Renal pelvis (tissue), 4 donors: ENCODE results near the gene MAP7. TPM values are rescaled to one million over a fixed set of nuclear protein-coding genes. Genes with fewer than 3 reads are reported as not detected.
A peak's percentile ranks its signal among the peaks of the same experiment; 100 is the strongest.
"Not testable (repeated sequence)": the region's sequence is repeated elsewhere in the genome, so short reads cannot be mapped to it uniquely, and the experiment has no call there.

Experiments used
- DNase-seq: peaks from one replicate; pipeline ENCODE4 v3.0.0-alpha.2; 2013
- polyA plus RNA-seq, 3 donors: library from polyadenylated mRNA; unstranded; fragments of 120-200 nt; gene quantifications; one replicate each; pipeline ENCODE4 v1.2.1, GENCODE V29; 2013; ENCODE audit not compliant: insufficient read length in 3 of 3

MAP7 gene
- polyA plus RNA-seq, 3 donors, result 33.9 to 41.5 (median 39.1) TPM

DNA sequence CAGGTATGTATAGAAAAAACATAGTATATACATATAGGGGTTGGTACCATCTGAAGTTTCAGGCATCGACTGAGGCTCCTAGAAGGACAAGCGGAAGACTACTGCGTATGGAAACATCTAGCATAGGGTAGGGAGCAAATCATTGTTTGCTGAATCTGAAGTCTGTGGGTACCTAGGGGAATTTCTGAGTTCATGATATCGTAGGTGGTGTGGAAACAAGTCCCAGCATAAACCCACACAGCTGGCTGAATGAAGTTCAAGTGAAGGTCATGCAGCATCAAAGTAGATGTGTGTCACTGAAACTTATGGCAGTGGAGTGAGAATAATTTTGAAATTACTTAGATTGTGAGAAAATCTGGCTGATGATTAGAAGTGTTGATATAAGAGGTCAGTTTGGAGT is 39.4 kb downstream of the MAP7 start:
- DNase-seq, result no peak

DNA sequence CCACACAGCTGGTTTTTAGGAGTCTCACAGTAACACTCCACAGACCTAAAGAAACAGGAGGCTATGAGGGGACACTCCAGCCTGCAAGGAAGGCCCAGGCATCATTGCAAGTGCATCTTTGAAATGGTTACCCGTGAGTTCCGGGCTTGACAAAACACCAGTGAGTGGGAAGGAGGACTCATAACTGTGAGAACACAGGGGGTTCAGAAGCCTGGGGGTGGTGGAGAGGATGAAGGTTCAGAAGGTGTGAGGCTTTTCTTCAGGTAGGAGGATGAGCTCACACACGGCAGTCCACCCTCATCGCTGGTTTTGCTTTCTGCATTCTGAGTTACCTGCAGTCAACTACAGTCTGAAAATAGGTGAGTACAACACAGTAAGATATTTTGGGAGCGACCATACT is 39.9 kb downstream of the MAP7 start:
- no peak for DNase-seq

DNA sequence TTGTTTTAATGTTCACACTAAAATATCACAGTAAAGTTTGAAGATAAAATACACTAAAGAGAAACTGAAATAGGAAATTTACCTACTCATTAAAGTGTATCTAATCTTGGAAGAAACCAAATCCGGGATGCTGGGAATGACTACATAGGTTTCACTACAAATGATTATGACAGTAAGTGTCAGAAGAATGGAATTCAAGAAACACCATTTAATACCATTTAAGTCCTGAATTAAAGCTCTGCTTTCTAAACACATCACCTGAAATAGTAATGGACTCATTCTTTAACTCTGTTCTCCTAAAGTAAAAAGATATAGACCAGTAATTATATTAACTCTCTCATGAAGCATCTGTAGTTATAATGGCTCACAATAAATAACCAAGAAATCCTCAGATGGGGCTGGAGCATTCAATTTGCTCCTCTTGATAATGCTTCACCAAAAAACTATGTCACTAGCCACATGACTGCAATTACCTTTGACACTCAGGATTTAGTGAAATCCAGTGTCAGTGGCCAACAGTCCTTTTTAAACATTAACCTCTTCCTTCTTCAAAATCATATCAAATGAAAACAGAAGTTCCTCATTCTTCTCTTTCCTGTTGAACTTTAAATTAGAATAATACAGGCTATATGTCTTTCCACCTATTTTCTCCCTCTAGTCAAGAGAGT is 41.4 kb downstream of the MAP7 start:
- DNase-seq, result no peak

DNA sequence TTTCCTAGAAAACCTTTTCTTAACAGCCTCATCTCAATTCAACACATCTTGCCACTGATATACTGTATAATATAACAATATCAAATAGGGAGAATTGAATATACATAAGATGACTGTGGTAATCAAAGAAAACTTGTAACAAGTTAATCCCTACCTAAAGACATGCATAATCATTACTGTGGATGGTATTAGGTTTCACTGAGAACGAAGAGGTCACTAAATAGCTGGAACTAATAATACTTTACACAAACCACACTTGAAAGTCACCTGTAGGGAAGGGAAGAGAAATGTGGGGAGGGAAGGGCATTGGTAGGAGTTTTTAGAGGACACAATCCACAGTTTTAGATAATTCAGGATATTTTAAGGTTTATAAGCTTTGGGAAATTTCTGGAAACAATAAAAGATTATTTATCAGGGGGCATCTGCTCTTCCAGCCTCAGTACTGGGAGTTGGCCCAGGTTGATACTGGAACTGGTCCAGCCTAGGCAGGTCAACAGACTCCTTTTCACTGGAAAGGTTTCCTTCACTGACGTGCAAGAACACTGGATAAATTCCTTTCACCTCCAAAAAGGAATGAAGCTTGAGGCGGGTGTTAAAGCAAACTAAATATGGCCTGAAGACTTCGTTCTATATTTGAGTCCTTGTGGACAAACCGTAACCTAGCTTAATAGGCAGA is 44.0 kb downstream of the MAP7 start:
- DNase-seq, result no peak

DNA sequence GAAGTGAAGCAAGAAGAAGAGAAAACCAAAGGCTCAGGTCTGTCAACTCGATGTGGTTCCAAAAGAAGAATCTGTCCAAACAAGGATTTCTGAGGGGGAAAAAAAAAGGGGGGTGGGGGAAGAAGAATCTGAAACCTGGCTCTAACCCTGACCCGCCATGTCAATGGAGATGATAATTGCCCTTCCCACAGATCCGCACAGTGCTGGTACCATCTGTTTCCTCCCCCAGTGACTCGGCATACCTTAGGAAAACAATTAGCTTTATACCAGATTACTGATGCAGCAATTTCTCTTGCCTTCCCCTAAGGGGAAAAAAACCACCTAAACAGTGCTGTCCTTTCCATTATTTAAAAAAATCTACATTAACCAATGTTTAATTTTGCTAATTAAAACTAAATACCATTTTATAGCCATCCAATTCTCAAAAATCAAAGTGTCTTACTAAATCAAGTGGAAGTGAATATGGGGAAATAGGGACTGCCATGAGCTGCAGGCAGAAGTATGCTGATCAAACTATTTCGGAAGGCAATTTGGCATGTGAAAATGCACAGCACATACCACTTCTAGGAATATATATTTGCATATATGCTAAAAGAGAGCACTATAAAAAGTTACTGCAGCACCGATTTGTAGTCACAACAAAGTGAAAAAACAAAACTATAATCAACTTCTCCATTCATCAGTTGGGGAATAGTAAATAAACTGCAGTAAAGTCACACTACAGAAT is 46.8 kb downstream of the MAP7 start:
- DNase-seq, result no peak

DNA sequence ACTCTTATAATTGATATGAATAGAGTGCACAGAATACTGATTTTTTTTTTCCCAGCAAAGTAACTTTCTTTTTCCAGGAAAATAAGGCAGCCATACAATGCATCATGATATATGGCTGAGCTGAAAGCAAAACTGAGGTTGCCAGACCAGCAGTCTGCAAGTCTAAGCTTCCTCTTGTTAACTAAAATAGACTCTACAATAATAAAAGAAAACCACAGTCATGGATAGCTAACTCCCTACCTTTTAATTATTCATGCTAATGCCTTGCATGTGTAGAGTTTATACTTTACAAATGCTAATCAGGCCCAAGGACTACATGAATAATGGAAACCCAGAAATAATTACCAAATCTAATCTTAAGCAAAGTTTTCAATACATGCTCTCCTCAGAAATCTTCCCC is 47.4 kb downstream of the MAP7 start:
- no peak for DNase-seq

DNA sequence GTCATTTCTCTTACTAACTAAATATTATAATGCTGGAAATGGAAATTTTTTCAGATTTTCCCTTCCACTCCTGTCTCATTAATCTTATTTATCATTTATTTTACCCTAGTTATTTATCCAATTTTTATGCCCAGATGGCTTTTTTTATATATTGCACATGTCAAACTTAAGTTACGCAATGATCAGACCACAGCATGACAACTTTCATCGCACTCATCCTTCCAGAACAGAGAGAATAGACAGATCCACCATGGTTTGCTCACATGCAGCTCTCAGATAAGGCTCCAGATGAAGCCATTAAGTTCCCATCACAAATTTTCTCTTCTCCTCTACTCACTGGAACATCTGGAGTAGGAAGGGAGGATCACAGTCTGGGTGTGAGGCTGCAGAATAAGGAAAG is 48.7 kb downstream of the MAP7 start:
- no peak for DNase-seq

DNA sequence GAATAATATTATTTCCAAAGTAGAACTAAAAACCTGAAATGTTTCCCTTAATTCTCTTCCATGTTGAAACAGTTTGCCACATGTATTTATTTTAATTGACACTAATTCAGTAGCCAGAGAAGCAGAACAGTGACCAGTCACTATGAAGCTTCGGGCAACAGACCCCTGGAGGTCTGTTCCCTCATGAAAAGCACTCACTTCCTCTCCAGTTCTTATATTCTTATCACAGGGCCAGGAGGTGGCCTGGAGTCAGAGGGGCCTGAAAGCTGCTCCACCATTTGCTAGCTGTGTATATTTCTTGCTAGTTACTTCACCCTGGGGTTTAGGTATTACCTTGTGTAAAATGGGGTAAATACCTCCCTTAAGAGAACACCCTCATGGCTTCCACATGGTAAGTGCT is 49.1 kb downstream of the MAP7 start:
- no peak for DNase-seq

DNA sequence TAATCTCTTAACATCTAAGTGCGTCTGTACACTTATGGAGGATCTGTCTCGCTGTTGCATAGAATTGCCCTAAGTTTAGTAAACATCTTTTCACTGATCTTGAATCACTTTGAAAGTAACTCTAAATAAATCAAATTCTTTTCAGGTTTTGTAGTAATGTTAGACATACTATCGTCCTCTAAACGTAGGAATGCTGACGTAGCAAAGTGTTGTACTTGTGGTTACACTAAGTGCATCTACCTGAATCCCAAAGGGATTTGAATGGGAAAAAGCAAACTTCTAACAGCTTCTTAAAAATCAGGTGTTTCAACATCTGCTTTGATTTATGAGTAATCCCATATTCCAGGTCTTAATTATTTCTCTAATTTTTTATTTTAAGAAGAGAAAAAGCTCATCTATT is 49.8 kb downstream of the MAP7 start:
- DNase-seq, result no peak

DNA sequence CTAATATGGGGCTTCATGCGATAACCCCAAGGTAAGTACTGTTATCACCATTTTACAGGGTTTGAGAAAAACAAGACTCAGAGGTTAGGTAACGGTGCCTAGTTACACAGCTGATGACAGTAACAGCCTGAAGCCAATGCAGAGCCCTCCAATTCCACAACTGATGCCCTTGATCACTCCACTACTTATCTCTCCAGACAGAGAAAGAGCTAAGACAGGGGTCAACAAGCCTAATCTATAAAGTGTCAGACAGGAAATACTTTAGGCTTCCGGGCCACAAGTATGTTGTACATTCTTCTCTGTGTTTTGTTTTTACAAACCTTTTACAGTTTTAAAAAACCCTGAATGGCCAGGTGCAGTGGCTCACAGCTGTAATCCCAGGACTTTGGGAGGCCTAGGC is 50.9 kb downstream of the MAP7 start:
- no peak for DNase-seq

DNA sequence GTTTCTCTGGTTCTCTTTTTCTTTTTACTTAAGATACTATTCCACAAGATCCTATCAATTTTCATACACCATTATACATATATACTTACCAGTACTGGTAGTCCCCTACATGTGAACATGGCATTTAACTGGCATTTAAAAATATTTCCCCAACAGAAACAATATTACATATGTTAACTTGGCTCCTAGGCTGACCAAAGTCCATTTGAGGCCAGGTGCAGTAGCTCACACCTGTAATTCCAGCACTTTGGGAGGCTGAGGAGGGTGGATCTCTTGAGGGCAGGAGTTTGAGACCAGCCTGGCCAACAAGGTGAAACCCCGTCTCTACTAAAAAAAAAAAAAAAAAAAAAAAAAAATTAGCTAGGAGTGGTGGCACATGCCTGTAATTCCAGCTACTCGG is 53.8 kb downstream of the MAP7 start:
- DNase-seq, result not testable (repeated sequence)

DNA sequence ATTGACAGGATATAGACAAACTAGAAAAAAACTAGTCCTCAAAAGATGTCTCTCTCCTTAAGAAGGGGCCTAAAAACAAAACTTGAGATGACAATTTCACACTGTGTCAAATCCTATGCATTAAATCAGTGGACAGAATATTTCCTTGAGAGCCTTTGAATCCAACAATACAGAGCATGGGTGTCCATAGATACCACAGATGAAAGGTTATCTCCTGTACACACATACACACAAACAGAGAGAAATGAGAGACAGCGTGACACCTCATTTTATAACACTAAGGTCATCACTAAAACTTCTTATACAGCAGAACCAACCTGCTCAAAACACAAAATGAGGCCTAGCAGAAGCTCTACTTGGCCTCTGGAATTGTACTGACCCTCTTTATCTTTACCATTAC is 55.5 kb downstream of the MAP7 start:
- no peak for DNase-seq

DNA sequence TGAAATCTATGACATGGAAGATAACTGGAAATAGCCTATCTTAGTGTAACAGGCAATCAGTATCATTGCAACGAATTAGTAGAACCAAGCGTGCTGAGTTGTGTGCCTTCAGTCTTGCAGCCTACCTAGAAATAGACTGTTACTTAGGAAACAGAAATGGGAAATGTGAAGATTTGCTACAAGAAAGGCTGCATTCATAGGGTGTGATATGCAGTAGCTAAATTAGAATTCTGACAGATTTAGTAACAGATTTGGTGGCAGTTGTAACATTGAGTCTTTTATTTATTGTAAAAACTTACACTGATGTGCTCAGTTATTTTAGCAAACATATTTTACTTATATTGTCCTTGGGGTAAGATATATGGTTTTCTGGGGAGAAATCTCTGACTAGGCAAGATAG is 56.2 kb downstream of the MAP7 start:
- no peak for DNase-seq

DNA sequence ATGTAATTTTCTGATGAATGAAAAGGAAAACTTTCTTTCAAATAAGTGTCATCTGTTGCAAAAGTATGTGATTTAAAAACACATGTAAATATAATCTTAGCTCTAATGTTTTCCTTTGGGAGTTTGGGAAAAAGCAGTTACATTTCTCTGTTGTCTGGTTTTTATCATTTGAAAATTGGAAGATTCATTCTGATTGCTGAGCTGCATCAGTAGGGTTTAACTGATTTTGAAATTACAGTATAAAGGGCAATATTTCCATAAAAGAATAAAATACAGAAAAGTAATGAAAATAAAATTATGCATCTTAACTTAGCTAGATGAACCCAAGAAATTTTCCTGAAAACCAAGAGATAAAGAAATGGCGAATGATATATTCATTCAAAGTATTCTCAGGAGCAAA is 57.8 kb downstream of the MAP7 start:
- no peak for DNase-seq

DNA sequence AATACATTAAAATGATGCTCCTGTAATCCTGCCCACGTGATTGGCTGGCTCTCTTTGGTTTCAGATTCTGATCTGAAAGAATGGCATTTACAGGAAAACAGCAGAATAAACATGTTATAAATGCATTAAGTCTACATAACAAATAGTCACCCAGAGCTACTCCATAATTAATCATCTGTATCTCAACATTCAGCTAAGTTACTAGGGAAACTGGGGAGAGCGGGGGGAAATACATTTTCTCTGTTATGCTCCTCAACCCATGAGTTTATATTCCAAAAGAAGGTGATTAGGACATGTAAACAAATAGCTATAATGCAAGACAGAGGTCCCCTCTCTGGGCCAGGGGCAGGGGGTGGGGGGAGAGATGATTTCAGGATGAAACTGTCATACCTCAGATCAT is 58.5 kb downstream of the MAP7 start:
- DNase-seq, result no peak

DNA sequence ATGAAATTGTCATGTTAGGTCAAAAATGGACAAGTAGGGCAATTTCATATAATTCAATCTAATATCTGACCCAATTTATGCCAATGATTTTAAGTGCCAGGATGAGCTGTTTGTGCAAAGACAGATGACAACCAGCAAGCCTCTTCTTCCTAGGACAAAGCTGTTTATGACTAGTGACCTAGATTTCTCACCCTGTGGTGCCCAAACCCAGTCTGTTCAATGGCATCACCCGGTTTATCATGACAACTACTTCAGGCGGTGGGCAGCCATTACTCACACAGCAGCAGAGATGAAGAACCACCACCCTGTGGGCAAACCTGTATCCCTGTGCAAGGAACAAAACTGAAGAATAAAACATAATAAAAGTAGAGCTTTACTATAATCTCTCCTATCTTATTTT is 59.0 kb downstream of the MAP7 start:
- DNase-seq, result no peak

DNA sequence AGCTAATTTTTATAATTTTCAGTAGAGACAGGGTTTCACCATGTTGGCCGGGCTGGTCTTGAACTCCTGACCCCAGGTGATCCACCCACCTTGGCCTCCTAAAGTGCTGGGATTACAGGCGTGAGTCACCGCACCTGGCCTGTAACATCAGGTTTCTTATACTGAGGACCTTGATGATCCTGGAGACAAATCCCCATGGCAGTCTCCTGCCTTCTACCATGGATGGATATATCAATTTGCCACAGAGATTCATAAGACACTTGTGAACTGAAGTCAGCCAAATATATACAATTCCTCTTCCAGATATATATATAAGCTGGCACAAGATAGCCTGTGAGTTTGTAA is 60.6 kb downstream of the MAP7 start:
- not testable (repeated sequence) for DNase-seq

DNA sequence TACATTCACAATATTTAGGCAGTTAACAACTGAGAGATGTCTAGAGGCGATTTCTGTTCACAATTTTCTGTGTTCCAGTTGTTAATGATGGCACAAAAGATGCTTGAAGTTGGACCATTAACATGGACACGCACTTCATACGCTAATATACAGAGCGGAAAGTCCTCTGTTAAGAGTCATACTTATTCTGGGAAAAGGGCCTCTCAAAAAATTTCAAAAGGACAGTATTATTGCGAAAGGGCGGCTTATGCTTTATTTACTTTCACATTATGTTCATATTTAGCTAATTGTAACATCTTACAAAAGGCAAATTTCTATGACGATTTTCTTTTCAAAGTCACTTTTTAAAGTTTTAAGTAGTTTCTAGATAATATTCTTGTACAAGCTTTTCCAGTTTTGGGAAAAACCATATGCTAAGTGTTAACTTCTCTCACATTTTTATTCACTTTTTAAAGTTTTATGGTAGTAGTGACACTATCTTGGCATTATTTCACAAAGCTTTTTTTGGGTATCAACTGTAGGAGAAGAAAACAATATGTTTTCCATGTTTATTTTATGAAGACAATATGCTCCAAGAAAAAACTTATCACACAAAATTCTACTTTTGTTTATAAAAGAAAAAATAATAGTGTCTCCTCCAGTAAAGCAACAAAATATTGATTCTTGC is 62.3 kb downstream of the MAP7 start:
- DNase-seq, result peak; percentile 15

DNA sequence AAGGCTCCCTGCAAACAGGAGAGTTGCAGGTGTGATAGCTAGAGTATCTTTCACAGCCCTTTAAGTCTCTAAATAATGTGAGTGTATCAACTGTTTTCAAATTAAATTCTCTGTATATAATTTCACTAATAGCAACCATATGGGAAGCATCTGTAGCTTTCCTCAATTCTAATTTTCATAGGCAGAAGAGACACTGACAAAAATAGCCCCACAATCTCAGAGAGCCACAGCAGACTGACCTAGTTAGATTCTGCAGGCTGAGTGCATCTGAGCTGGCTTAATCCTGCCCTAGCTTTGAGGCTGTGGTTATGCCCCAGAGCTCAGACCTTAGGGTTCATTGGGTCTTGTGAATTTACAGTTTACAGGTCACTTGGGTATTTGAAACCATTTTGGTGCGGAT is 63.9 kb downstream of the MAP7 start:
- no peak for DNase-seq

DNA sequence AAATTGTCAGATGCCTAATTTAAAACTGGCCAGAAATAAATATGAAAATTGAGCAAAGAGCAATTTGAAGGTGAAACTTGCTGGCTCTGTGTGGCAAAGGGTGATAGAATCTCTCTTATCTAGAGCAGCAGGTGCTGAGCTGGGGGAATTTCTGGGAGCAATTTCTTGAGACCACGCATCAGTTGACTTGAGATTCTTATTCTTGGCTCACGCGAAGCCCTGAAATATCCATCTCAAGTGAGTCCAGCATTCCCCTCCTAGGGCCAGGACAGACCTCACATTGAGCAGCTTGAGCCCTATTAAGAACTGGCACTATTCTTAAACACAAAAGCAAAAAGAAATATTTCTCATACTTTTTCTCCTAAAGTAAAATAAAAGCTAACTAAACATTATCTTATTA is 66.3 kb downstream of the MAP7 start:
- no peak for DNase-seq

DNA sequence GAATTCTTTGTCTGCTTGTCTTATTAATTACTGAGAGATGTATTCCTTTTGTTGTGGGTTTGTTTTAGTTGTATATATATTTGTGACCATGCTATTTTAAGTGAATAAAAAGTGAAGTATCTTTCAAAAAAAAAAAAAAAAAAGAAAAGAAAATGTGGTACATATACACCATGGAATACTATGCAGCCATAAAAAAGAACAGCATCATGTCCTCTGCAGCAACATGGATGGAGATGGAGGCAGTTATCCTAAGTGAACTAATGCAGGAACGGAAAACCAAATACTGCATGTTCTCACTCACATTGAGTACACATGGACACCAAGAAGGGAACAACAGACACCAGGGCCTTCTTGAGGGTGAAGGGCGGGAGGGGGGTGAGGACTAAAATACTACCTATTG is 67.2 kb downstream of the MAP7 start:
- not testable (repeated sequence) for DNase-seq

DNA sequence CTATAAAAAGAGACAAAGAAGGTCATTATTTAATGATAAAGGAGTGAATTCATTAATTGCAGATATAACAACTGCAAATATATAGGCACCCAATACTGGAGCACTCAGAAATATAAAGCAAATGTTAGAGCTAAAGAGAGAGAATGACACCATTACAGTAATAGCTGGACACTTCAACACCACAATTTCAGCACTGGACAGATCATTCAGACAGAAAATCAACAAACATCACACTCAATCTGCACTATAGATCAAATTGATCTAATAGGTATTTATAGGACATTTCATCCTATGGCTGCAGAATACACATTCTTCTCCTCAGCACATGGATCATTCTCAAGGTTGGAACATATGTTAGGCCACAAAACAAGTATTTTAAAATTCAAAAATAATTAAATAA is 72.7 kb downstream of the MAP7 start:
- DNase-seq, result no peak

DNA sequence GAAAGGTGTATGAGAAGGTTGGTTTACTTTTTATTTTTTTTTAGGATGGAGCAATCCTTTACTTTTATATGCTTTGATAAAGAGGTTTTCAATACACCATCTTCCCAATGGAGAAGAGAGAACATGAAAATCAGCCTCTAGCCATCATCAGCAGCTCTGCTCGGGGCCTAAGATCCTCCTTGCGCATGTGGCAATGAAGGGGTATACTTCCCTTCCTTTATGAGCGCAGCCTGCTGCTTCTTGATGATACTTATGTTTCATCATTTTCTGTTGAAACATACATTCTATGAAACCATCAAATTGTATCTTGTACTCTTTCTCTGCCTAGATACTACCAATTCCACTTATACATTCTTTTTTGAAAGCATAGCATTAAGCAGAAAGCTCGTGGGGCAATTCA is 74.5 kb downstream of the MAP7 start:
- DNase-seq, result no peak
